Bronchial epithelial cell (primary cell): ENCODE results near the gene DNMT3L. TPM values are rescaled to one million over a fixed set of nuclear protein-coding genes. Genes with fewer than 3 reads are reported as not detected.
"Not testable (repeated sequence)": the region's sequence is repeated elsewhere in the genome, so short reads cannot be mapped to it uniquely, and the experiment has no call there.

ENCODE experiments used
- DNase-seq: peaks from one replicate; pipeline ENCODE4 v3.0.0-alpha.2; 2010; ENCODE audit warnings: low read depth
- FAIRE-seq: peaks from 2 replicates; lab custom pipeline; 2011; peaks lifted over from hg19 to GRCh38; lab: Jason Lieb, UNC
- H3K27me3 ChIP-seq: 2 replicates; pipeline ENCODE4 v1.5.1; 2011; ENCODE audit warnings: low read length; ENCODE audit not compliant: control insufficient read depth, insufficient read depth
- H3K36me3 ChIP-seq: 2 replicates; pipeline ENCODE4 v1.5.1; 2011; ENCODE audit warnings: low read length; ENCODE audit not compliant: control insufficient read depth, insufficient read depth
- H3K4me3 ChIP-seq: 2 replicates; pipeline ENCODE4 v1.5.1; 2011; ENCODE audit warnings: mild to moderate bottlenecking, low read depth, low read length, control low read depth
- total RNA-seq: library from RNA; depleted of rRNA; stranded (reverse); fragments of >200 nt; gene quantifications from 2 replicates; pipeline ENCODE4 v1.2.1, GENCODE V29; 2014
- TF ChIP-seq, protein P1 (sequence below): IDR thresholded peaks from 2 replicates; pipeline ENCODE4 v1.5.1; 2011; ENCODE audit warnings: mild to moderate bottlenecking, moderate library complexity, low read length, control low read depth, inconsistent platforms; ENCODE audit not compliant: insufficient read depth, severe bottlenecking

Gene DNMT3L
- total RNA-seq, 1 donor from 2014 or later = not detected

DNA sequence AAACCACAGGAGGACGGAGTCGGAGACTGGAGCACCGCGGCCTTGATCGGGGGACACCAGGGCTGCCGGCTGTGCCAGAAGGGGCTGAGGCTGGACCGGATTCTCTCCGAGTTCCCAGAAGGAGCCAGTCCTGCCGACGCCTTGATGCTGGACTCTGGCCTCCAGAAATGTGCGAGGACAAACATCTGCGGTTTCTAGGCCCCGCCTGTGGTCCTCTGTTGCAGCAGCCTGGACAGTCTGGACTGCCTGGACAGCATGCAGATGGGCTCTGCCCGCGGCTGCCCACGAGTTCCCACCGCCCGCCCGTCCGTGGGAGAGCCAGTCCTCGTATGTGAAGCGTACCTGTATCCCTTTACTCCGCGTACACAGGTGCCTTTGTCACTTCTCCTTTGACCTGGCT, 55.5 kb downstream of the DNMT3L start:
- H3K4me3 ChIP-seq, H3K27me3 ChIP-seq, H3K36me3 ChIP-seq, DNase-seq, FAIRE-seq: not testable (repeated sequence)

DNA sequence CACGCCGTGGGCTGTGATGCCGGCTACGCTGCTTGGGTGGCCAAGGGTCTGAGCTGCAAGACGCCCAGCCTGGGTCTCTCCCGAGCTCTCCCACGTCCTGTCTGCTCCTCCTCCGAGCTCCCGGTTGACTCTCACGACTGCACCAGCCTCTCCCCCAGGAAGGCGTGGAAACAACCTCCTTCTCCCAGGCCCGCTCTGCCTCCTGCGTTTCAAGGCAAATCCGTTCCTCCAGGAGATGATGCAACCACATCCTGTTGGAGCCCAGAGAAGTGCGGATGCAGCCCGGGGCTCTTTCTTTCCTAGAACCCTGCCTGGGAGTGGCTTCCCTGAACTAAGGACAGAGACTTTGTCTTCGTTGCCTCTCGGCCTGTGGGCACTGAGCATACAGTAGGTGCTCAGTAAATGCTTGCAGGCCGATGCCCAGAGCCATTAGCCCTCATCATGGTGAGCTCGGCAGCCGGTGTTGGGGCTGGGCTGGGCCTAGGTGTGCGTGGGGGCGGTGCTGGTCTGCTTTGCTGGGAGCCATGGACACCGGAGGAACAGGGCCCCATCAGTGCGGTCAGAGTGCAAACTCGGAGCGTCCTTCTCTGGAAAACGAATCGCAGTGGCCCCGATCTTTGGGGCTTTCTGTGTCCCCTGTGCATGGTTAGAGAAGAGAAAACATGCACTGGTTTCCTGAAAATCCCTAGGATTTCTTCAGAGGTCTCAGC, 59.0 kb downstream of the DNMT3L start:
- not testable (repeated sequence) for H3K4me3 ChIP-seq, FAIRE-seq, H3K36me3 ChIP-seq, H3K27me3 ChIP-seq, DNase-seq

DNA sequence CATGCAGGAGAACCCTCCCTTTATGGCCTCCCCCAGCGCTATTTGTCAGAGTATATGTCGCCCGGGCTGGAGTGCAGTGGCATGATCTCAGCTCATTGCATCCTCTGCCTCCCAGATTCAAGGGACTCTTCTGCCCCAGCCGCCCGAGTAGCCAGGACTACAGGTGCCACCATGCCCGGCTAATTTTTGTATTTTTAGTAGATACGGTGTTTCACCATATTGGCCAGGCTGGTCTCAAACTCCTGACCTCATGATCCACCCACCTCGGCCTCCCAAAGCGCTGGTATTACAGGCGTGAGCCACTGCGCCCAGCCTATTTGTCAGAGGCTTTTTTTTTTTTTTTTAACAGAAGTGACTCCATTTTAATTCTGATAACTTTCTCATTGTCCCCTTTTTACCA, 61.7 kb downstream of the DNMT3L start:
- H3K36me3 ChIP-seq, DNase-seq, H3K27me3 ChIP-seq, H3K4me3 ChIP-seq, FAIRE-seq: not testable (repeated sequence)

DNA sequence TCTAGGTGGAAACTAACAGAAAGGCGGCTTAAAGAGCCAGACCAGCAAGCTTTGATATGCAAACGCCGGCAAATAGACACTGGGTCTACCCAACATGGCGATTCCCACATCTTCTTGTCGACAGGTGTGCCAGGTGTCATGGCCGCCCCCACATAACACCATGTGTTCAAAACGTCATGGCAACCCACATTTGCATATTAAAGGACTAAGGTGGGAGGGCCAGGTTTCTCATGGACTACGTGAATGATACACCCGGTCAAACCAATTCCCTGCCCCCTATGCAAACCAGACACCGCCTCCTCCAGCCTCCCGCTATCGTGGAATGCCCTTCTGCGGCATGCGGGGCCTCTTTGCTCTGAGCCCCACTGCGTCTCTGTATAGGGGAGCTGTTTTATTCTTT, 62.2 kb downstream of the DNMT3L start:
- DNase-seq = no peak
- no peak for FAIRE-seq
- no peak overlapping the region for H3K4me3 ChIP-seq
- no peaks in the 10 kb centered on the region for H3K36me3 ChIP-seq
- TF ChIP-seq, protein P1, sequence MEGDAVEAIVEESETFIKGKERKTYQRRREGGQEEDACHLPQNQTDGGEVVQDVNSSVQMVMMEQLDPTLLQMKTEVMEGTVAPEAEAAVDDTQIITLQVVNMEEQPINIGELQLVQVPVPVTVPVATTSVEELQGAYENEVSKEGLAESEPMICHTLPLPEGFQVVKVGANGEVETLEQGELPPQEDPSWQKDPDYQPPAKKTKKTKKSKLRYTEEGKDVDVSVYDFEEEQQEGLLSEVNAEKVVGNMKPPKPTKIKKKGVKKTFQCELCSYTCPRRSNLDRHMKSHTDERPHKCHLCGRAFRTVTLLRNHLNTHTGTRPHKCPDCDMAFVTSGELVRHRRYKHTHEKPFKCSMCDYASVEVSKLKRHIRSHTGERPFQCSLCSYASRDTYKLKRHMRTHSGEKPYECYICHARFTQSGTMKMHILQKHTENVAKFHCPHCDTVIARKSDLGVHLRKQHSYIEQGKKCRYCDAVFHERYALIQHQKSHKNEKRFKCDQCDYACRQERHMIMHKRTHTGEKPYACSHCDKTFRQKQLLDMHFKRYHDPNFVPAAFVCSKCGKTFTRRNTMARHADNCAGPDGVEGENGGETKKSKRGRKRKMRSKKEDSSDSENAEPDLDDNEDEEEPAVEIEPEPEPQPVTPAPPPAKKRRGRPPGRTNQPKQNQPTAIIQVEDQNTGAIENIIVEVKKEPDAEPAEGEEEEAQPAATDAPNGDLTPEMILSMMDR = no peak
- no peaks in the 10 kb centered on the region for H3K27me3 ChIP-seq

DNA sequence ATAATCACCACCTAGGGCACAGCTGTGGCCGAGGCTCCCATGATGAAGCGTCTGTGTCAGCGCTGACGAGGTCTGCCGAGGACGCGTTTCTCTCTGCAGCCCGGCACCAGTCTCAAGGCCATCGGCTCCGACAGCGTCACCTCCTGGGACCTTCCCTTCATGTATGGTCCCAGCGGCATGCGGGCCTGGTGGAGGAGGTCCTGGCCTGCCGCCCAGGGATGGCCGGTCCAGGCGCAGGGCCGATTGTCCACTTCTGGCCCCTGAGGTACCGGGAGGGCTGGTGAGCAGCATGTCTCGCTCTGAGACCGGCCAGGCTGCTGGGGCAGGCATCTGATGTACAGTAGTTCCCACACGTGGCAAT, 64.6 kb downstream of the DNMT3L start:
- not testable (repeated sequence) for H3K36me3 ChIP-seq, FAIRE-seq, DNase-seq, H3K4me3 ChIP-seq, H3K27me3 ChIP-seq

Other genes starting within 250 kb of the DNMT3L start
- 16.8 and 21.6 TPM in 2 replicates for gene TRAPPC10, start 249.6 kb downstream of the DNMT3L start, total RNA-seq
- 14.7 and 23.3 TPM in 2 replicates for gene PWP2, start 154.5 kb downstream of the DNMT3L start, total RNA-seq
- 15.5 and 21.0 TPM in 2 replicates for gene GATD3, start 128.2 kb downstream of the DNMT3L start, total RNA-seq
- 0.26 and 1.5 TPM in 2 replicates for gene ICOSLG, start 21.0 kb downstream of the DNMT3L start, total RNA-seq
- not detected in 2 replicates for gene AIRE, start 24.0 kb upstream of the DNMT3L start, total RNA-seq
- gene PFKL, start 38.2 kb upstream of the DNMT3L start, total RNA-seq = 148 and 228 TPM in 2 replicates
- 5.4 and 6.1 TPM in 2 replicates for gene CFAP410, start 77.5 kb upstream of the DNMT3L start, total RNA-seq
- under 0.01 TPM in 1 of 2 replicates, not detected in the other for gene TRPM2, start 91.7 kb upstream of the DNMT3L start, total RNA-seq
- gene LRRC3, start 193.6 kb upstream of the DNMT3L start, total RNA-seq = under 0.01 and 0.38 TPM in 2 replicates